ENCODE measurements around the gene ALG5. TPM values are rescaled to one million over a fixed set of nuclear protein-coding genes. Genes with fewer than 3 reads are reported as not detected.
A peak's percentile ranks its signal among the peaks of the same experiment; 100 is the strongest.

ALG5 gene
- total RNA-seq, 8 experiments from 2014 or later, result 28.2 to 51.1 (median 40.7) TPM

- peak within 1 kb of the TSS in 1 of 2 donors; percentile 36 for H3K27ac ChIP-seq
- WGBS, 10 experiments, result no CpG with 5 or more reads among the region's 104 CpGs
Observed at GRCh38 chr13:36919833-36920615, 79.1 kb downstream of the ALG5 start, which contains the start of gene SMAD9. Gene SMAD9 (minus strand): TSS chr13:36920238. CDS start chr13:36879689, 40,549 bp downstream.

GRCh38 chr13:36919171-36919832 is 79.8 kb downstream of the ALG5 start:
- H3K4me1 ChIP-seq (replicated peaks in 1 of 2), result peaks cover 10 to 13% of the 10 kb centered on the region in 2 donors
- 0 to 12% (median 0%) methylated on average over 1 to 18 of the region's 51 CpGs; no CpG with 5 or more reads in 2 of the 10 experiments for WGBS, 10 experiments
- H3K27ac ChIP-seq, result peak overlapping the region in 1 of 2 donors; percentile 36
- H3K4me3 ChIP-seq, result peak overlapping the region; percentile 54 to 82 (median 60)
- in situ Hi-C loops (cut with MboI; ENCODE audit: low pct_unique_long_range_greater_than_20kb in 2 of 9, low sequenced_read_pairs in 9 of 9, unreplicated experiment in 9 of 9), result no loop called here
- peak; percentile 34 to 77 (median 57) for ATAC-seq (replicated peaks in 6 of 8)

More at GRCh38 chr13:36919833-36920615, 79.1 kb downstream of the ALG5 start, which contains the start of gene SMAD9:
- in situ Hi-C loops (cut with MboI; ENCODE audit: low pct_unique_long_range_greater_than_20kb in 2 of 9, low sequenced_read_pairs in 9 of 9, unreplicated experiment in 9 of 9), result no loop called here
- H3K4me1 ChIP-seq (replicated peaks in 1 of 2), result peaks cover 10 to 13% of the 10 kb centered on the region in 2 donors
- ATAC-seq (replicated peaks in 6 of 8), result peak; percentile 68 to 88 (median 84)
- peak within 1 kb of the TSS; percentile 54 to 82 (median 60) for H3K4me3 ChIP-seq

- WGBS, 10 experiments, result 9 to 83% (median 26%) methylated on average over 1 to 11 of the region's 12 CpGs
- Histone ChIP-seq H3K27ac (no peak overlapping the region), H3K4me1 (replicated peaks in 1 of 2) (peaks cover 10 to 14% of the 10 kb centered on the region in 2 donors), H3K4me3 (peak overlapping the region; percentile 54 to 82 (median 60))
- in situ Hi-C loops (cut with MboI; ENCODE audit: low pct_unique_long_range_greater_than_20kb in 2 of 9, low sequenced_read_pairs in 9 of 9, unreplicated experiment in 9 of 9), result no loop called here
- ATAC-seq (replicated peaks in 6 of 8), result peak in 4 of 8 experiments; percentile 3 to 28 (median 12)
Observed at GRCh38 chr13:36918246-36919131, 80.7 kb downstream of the ALG5 start.

- no peak overlapping the region for H3K27ac ChIP-seq
- WGBS, 10 experiments, result 24 to 92% (median 68%) methylated on average over 2 to 3 of the region's 3 CpGs
- in situ Hi-C loops (cut with MboI; ENCODE audit: low pct_unique_long_range_greater_than_20kb in 2 of 9, low sequenced_read_pairs in 9 of 9, unreplicated experiment in 9 of 9), result no loop called here
- no peak for ATAC-seq (replicated peaks in 6 of 8)
- peaks cover 21 to 23% of the 10 kb centered on the region in 2 donors for H3K4me1 ChIP-seq (replicated peaks in 1 of 2)
- no peak overlapping the region for H3K4me3 ChIP-seq
Observed at GRCh38 chr13:36917311-36917710, 81.8 kb downstream of the ALG5 start.

GRCh38 chr13:36915896-36916640 is 83.1 kb downstream of the ALG5 start:
- Histone ChIP-seq H3K4me3 (no peak overlapping the region), H3K27ac (no peak overlapping the region), H3K4me1 (replicated peaks in 1 of 2) (peaks cover 21 to 23% of the 10 kb centered on the region in 2 donors)
- 72 to 100% (median 89%) methylated on average over 1 to 6 of the region's 6 CpGs for WGBS, 10 experiments
- no peak for ATAC-seq (replicated peaks in 6 of 8)
- in situ Hi-C loops (cut with MboI; ENCODE audit: low pct_unique_long_range_greater_than_20kb in 2 of 9, low sequenced_read_pairs in 9 of 9, unreplicated experiment in 9 of 9), result no loop called here

GRCh38 chr13:36915106-36915505 is 84.0 kb downstream of the ALG5 start:
- ATAC-seq (replicated peaks in 6 of 8), result no peak
- H3K4me1 ChIP-seq (replicated peaks in 1 of 2), result peaks cover 21 to 23% of the 10 kb centered on the region in 2 donors
- in situ Hi-C loops (cut with MboI; ENCODE audit: low pct_unique_long_range_greater_than_20kb in 2 of 9, low sequenced_read_pairs in 9 of 9, unreplicated experiment in 9 of 9), result no loop called here
- H3K27ac ChIP-seq, result no peak overlapping the region
- H3K4me3 ChIP-seq, result no peak overlapping the region
- 43 to 89% (median 75%) methylated on average over 2 to 5 of the region's 5 CpGs for WGBS, 10 experiments

- in situ Hi-C loops (cut with MboI; ENCODE audit: low pct_unique_long_range_greater_than_20kb in 2 of 9, low sequenced_read_pairs in 9 of 9, unreplicated experiment in 9 of 9), result no loop called here
Observed at GRCh38 chr13:36914648-36915047, 84.5 kb downstream of the ALG5 start.

GRCh38 chr13:36913463-36913862 is 85.7 kb downstream of the ALG5 start:
- in situ Hi-C loops (cut with MboI; ENCODE audit: low pct_unique_long_range_greater_than_20kb in 2 of 9, low sequenced_read_pairs in 9 of 9, unreplicated experiment in 9 of 9), result no loop called here
- Histone ChIP-seq H3K4me3 (no peak overlapping the region), H3K27ac (no peak overlapping the region), H3K4me1 (replicated peaks in 1 of 2) (peaks cover 20 to 21% of the 10 kb centered on the region in 2 donors)
- ATAC-seq (replicated peaks in 6 of 8), result peak in 1 of 8 experiments; percentile 5

More at GRCh38 chr13:36914648-36915047, 84.5 kb downstream of the ALG5 start:
- peaks cover 21 to 23% of the 10 kb centered on the region in 2 donors for H3K4me1 ChIP-seq (replicated peaks in 1 of 2)
- ATAC-seq (replicated peaks in 6 of 8), result no peak
- WGBS, 10 experiments, result 91 to 100% (median 96%) methylated on average over 1 to 4 of the region's 4 CpGs; no CpG with 5 or more reads in 1 of the 10 experiments
- no peak overlapping the region for H3K4me3 ChIP-seq
- no peak overlapping the region for H3K27ac ChIP-seq

- Histone ChIP-seq H3K4me3 (no peak overlapping the region), H3K27ac (no peak overlapping the region), H3K4me1 (replicated peaks in 1 of 2) (peaks cover 15 to 17% of the 10 kb centered on the region in 2 donors)
- 19 to 79% (median 43%) methylated on average over 1 to 2 of the region's 2 CpGs; no CpG with 5 or more reads in 2 of the 10 experiments for WGBS, 10 experiments
- in situ Hi-C loops (cut with MboI; ENCODE audit: low pct_unique_long_range_greater_than_20kb in 2 of 9, low sequenced_read_pairs in 9 of 9, unreplicated experiment in 9 of 9), result no loop called here
- no peak for ATAC-seq (replicated peaks in 6 of 8)
Observed at GRCh38 chr13:36912973-36913372, 86.2 kb downstream of the ALG5 start.

- in situ Hi-C loops (cut with MboI; ENCODE audit: low pct_unique_long_range_greater_than_20kb in 2 of 9, low sequenced_read_pairs in 9 of 9, unreplicated experiment in 9 of 9), result no loop called here
- H3K4me1 ChIP-seq (replicated peaks in 1 of 2), result peaks cover 11 to 12% of the 10 kb centered on the region in 2 donors
- ATAC-seq (replicated peaks in 6 of 8), result no peak
- H3K4me3 ChIP-seq, result no peak overlapping the region
- no peak overlapping the region for H3K27ac ChIP-seq
Observed at GRCh38 chr13:36912369-36912768, 86.8 kb downstream of the ALG5 start.

GRCh38 chr13:36910545-36910944 is 88.6 kb downstream of the ALG5 start:
- Histone ChIP-seq H3K27ac (no peak overlapping the region), H3K4me3 (no peak overlapping the region), H3K4me1 (replicated peaks in 1 of 2) (peaks cover 11 to 12% of the 10 kb centered on the region in 2 donors)
- in situ Hi-C loops (cut with MboI; ENCODE audit: low pct_unique_long_range_greater_than_20kb in 2 of 9, low sequenced_read_pairs in 9 of 9, unreplicated experiment in 9 of 9), result no loop called here
- peak in 1 of 8 experiments; percentile 41 for ATAC-seq (replicated peaks in 6 of 8)
- 100% methylated on average over 1 of the region's 1 CpG; no CpG with 5 or more reads in 8 of the 10 experiments for WGBS, 10 experiments

GRCh38 chr13:36907821-36908220 is 91.3 kb downstream of the ALG5 start:
- WGBS, 10 experiments, result 67 to 100% (median 98%) methylated on average over 1 to 2 of the region's 2 CpGs; no CpG with 5 or more reads in 2 of the 10 experiments

More at GRCh38 chr13:36907821-36908220, 91.3 kb downstream of the ALG5 start:
- H3K4me3 ChIP-seq, result no peak overlapping the region
- no peak for ATAC-seq (replicated peaks in 6 of 8)
- in situ Hi-C loops (cut with MboI; ENCODE audit: low pct_unique_long_range_greater_than_20kb in 2 of 9, low sequenced_read_pairs in 9 of 9, unreplicated experiment in 9 of 9), result no loop called here
- no peak overlapping the region for H3K27ac ChIP-seq
- peaks cover 6 to 15% of the 10 kb centered on the region in 2 donors for H3K4me1 ChIP-seq (replicated peaks in 1 of 2)

Data from motor neuron (in vitro differentiated cells).